Neural cell (in vitro differentiated cells): ENCODE measurements around the gene UGT3A1.

Experiments
- EP300 ChIP-seq: fragments of 450-650 bp; conservative IDR thresholded peaks from 2 replicates; pipeline ENCODE4 v1.6.1; 2014; ENCODE audit warnings: antibody characterized with exemption, mild to moderate bottlenecking, moderate library complexity; ENCODE audit not compliant: poor library complexity, severe bottlenecking
- EZH2 ChIP-seq: fragments of 200-600, 300-800 bp; shearing (Covaris generic), sonication (generic); IDR thresholded peaks from 2 replicates; pipeline ENCODE4 v1.6.1; 2014; ENCODE audit warnings: antibody characterized with exemption, low read length, borderline replicate concordance, mild to moderate bottlenecking; ENCODE audit not compliant: insufficient read depth, poor library complexity, severe bottlenecking
- TF ChIP-seq, protein P1 (sequence below): fragments of 450-650 bp; IDR thresholded peaks from 2 replicates; pipeline ENCODE4 v1.5.1; 2014; ENCODE audit warnings: antibody characterized with exemption, mild to moderate bottlenecking, moderate library complexity; ENCODE audit not compliant: poor library complexity, severe bottlenecking

DNA sequence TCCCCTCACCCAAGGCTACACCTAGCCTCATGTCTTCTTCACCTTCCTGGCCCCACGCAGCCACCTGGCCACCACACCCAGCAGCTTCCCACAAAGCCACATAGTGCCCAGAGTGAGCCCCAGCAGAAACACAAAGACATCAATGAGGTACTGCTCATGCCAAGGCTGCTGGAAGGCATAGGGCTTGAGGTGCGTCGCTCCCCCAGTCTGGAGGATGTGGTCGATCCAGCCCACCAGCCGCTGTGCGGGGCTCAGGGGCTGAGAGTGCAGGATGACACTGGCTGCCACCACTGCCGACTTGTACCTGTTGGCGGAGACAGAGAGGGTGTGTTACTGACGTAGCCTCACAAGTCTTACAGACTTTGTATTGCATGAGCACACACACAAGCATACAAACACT lies 37.0 kb downstream of the UGT3A1 start:
- TF ChIP-seq EZH2 (no peak), EP300 (no peak)
- TF ChIP-seq, protein P1, sequence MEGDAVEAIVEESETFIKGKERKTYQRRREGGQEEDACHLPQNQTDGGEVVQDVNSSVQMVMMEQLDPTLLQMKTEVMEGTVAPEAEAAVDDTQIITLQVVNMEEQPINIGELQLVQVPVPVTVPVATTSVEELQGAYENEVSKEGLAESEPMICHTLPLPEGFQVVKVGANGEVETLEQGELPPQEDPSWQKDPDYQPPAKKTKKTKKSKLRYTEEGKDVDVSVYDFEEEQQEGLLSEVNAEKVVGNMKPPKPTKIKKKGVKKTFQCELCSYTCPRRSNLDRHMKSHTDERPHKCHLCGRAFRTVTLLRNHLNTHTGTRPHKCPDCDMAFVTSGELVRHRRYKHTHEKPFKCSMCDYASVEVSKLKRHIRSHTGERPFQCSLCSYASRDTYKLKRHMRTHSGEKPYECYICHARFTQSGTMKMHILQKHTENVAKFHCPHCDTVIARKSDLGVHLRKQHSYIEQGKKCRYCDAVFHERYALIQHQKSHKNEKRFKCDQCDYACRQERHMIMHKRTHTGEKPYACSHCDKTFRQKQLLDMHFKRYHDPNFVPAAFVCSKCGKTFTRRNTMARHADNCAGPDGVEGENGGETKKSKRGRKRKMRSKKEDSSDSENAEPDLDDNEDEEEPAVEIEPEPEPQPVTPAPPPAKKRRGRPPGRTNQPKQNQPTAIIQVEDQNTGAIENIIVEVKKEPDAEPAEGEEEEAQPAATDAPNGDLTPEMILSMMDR: no peak
